ENCODE results near the gene ZNF273.

ZNF273 gene

DNA sequence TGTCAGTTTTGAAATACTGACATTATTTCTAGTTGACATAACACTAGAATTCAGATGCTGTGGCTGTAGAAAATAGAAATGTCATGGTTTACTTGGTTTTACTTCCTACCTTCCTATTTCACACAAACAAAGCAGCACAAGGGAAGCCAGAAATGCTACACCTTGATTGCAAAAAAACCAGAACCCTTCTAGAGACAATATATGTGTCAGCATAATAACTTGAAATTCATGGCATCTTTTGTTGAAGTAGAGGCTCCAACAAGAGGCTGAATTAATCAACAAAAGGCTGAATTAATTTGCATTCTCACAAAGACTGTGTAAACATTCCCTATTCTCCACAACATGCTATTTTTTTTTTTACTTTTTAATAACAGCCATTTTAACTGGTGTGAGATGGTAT, 62.5 kb downstream of the ZNF273 start:
- H2AK5ac ChIP-seq (ENCODE audit: low read length, severe bottlenecking) = no peak overlapping the region
- no peak overlapping the region for H3K4me3 ChIP-seq (ENCODE audit: insufficient read depth in 1 of 2, low read depth in 1 of 2, low read length in 2 of 2)
- no peak overlapping the region for H2BK12ac ChIP-seq (ENCODE audit: low read length in 2 of 2)
- H3K36me3 ChIP-seq (ENCODE audit: control insufficient read depth in 1 of 2, insufficient read depth in 2 of 2, low read depth in 1 of 2, low read length in 2 of 2) = no peaks in the 10 kb centered on the region
- no peak overlapping the region for H3K9ac ChIP-seq (ENCODE audit: low read length)
- H3K79me1 ChIP-seq (replicated peaks; ENCODE audit: low read length, poor library complexity, severe bottlenecking) = no peaks in the 10 kb centered on the region
- no peak overlapping the region for H3K14ac ChIP-seq (ENCODE audit: low read length in 2 of 2)
- no peak overlapping the region for H3K23ac ChIP-seq (ENCODE audit: low read length in 2 of 2)
- H3K4me2 ChIP-seq (ENCODE audit: low read length, poor library complexity, severe bottlenecking) = no peak overlapping the region
- no peaks in the 10 kb centered on the region for H3K27me3 ChIP-seq (ENCODE audit: control insufficient read depth in 1 of 2, insufficient read depth in 1 of 2, low read length in 2 of 2)
- no peak overlapping the region for H2BK15ac ChIP-seq (ENCODE audit: low read depth, poor library complexity, severe bottlenecking)
- no peak overlapping the region for H3K27ac ChIP-seq (ENCODE audit: low read length, poor library complexity, severe bottlenecking)
- DNase-seq = no peak
- no peak overlapping the region for H3K4ac ChIP-seq (ENCODE audit: low read depth in 1 of 2, low read length in 2 of 2)
- no peaks in the 10 kb centered on the region for H3K4me1 ChIP-seq (ENCODE audit: control insufficient read depth, insufficient read depth, low read depth, low read length)
- H3K9me3 ChIP-seq (ENCODE audit: control insufficient read depth, low read length) = peaks cover 61% of the 10 kb centered on the region
- no peak overlapping the region for H4K8ac ChIP-seq (ENCODE audit: low read length)
- no peak overlapping the region for H3K18ac ChIP-seq (ENCODE audit: low read depth in 1 of 2, low read length in 2 of 2)
- H4K91ac ChIP-seq (ENCODE audit: low read length) = no peak overlapping the region
- no peak overlapping the region for H2BK120ac ChIP-seq (ENCODE audit: low read depth, low read length)
- no peak overlapping the region for H2AFZ ChIP-seq (ENCODE audit: low read depth, low read length)
- H2BK5ac ChIP-seq (ENCODE audit: low read depth, low read length, poor library complexity, severe bottlenecking) = no peak overlapping the region

DNA sequence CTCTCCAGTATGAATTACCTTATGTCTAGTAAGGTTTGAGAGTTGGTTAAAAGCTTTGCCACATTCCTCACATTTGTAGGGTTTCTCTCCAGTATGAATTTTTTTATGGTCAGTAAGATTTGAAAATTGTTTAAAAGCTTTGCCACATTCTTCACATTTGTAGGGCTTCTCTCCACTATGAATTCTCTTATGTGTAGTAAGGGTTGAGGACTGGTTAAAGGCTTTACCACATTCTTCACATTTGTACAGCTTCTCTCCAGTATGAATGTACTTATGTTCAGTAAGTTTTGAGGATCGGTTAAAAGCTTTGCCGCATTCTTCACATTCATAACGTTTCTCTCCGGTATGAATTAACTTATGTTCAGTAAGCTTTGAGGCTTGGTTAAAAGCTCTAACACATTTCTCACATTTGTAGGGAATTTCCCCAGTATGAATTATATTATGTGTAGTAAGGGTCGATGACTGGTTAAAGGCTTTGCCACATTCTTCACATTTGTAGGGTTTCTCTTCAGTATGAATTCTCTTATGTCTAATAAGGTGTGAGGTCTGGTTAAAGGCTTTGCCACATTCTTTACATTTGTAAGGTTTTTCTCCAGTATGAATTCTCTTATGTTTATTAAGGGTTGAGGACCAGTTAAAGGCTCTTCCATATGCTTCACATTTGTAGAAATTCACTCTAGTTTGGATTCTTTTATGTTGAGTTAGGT, 75.6 kb downstream of the ZNF273 start:
- H3K18ac ChIP-seq (ENCODE audit: low read depth in 1 of 2, low read length in 2 of 2) = no peak overlapping the region

More for the DNA sequence above, 75.6 kb downstream of the ZNF273 start:
- Histone ChIP-seq H3K27me3 (ENCODE audit: control insufficient read depth in 1 of 2, insufficient read depth in 1 of 2, low read length in 2 of 2) (no peaks in the 10 kb centered on the region), H4K8ac (ENCODE audit: low read length) (no peak overlapping the region), H4K91ac (ENCODE audit: low read length) (no peak overlapping the region), H3K23ac (ENCODE audit: low read length in 2 of 2) (no peak overlapping the region), H3K79me1 (replicated peaks; ENCODE audit: low read length, poor library complexity, severe bottlenecking) (no peaks in the 10 kb centered on the region), H3K27ac (ENCODE audit: low read length, poor library complexity, severe bottlenecking) (no peak overlapping the region), H3K9ac (ENCODE audit: low read length) (no peak overlapping the region), H2BK120ac (ENCODE audit: low read depth, low read length) (no peak overlapping the region), H3K4me1 (ENCODE audit: control insufficient read depth, insufficient read depth, low read depth, low read length) (no peaks in the 10 kb centered on the region), H3K4me2 (ENCODE audit: low read length, poor library complexity, severe bottlenecking) (no peak overlapping the region), H3K4me3 (ENCODE audit: insufficient read depth in 1 of 2, low read depth in 1 of 2, low read length in 2 of 2) (peak overlapping the region in 1 of 2 experiments; percentile 62), H3K36me3 (ENCODE audit: control insufficient read depth in 1 of 2, insufficient read depth in 2 of 2, low read depth in 1 of 2, low read length in 2 of 2) (peaks cover 0 to 43% of the 10 kb centered on the region in 2 experiments), H2AK5ac (ENCODE audit: low read length, severe bottlenecking) (no peak overlapping the region), H2BK5ac (ENCODE audit: low read depth, low read length, poor library complexity, severe bottlenecking) (no peak overlapping the region), H3K4ac (ENCODE audit: low read depth in 1 of 2, low read length in 2 of 2) (no peak overlapping the region), H2AFZ (ENCODE audit: low read depth, low read length) (no peak overlapping the region), H3K14ac (ENCODE audit: low read length in 2 of 2) (no peak overlapping the region), H2BK12ac (ENCODE audit: low read length in 2 of 2) (no peak overlapping the region), H3K9me3 (ENCODE audit: control insufficient read depth, low read length) (peaks cover 99% of the 10 kb centered on the region), H2BK15ac (ENCODE audit: low read depth, poor library complexity, severe bottlenecking) (no peak overlapping the region)
- 100% methylated on average over 2 of the region's 5 CpGs for WGBS
- no peak for DNase-seq
